Spleen (tissue), 11 donors: ENCODE data around the gene EBF4. TPM values are rescaled to one million over a fixed set of nuclear protein-coding genes. Genes with fewer than 3 reads are reported as not detected.
A peak's percentile ranks its signal among the peaks of the same experiment; 100 is the strongest.
"Not testable (repeated sequence)": the region's sequence is repeated elsewhere in the genome, so short reads cannot be mapped to it uniquely, and the experiment has no call there.

Source experiments
- DNase-seq: peaks from one replicate; pipeline ENCODE4 v3.0.0-alpha.2; 2020
- H3K27ac ChIP-seq, 8 donors: fragments of 200-600 bp; sonication (generic) in 7 of 8; 1 replicate in 4 of 8; 2 replicates in 4 of 8; pipeline versions ENCODE4 v1.5.0 to v1.8.0; 2016 to 2021; ENCODE audit warnings: inconsistent platforms in 4 of 8, mild to moderate bottlenecking in 4 of 8, moderate library complexity in 1 of 8
- H3K27me3 ChIP-seq, 7 donors: fragments of 200-600 bp; sonication (generic) in 6 of 7; replicated peaks in 1 of 7; 1 replicate in 4 of 7; 2 replicates in 3 of 7; pipeline versions ENCODE4 v1.5.0 to v1.8.0; 2016 to 2021; ENCODE audit warnings: inconsistent platforms in 3 of 7, mild to moderate bottlenecking in 1 of 7
- H3K36me3 ChIP-seq, 6 donors: fragments of 200-600 bp; sonication (generic) in 5 of 6; 1 replicate in 4 of 6; 2 replicates in 2 of 6; pipeline versions ENCODE4 v1.5.0 to v1.8.0; 2016 to 2021; ENCODE audit warnings: inconsistent platforms in 2 of 6
- H3K4me1 ChIP-seq, 6 donors: fragments of 200-600 bp; sonication (generic) in 5 of 6; 1 replicate in 3 of 6; 2 replicates in 3 of 6; pipeline versions ENCODE4 v1.5.0 to v1.8.0; 2016 to 2021; ENCODE audit warnings: inconsistent platforms in 3 of 6
- H3K4me3 ChIP-seq, 8 donors: fragments of 200-600 bp; sonication (generic) in 7 of 8; 1 replicate in 4 of 8; 2 replicates in 4 of 8; pipeline versions ENCODE4 v1.5.0 to v1.8.0; 2016 to 2021; ENCODE audit warnings: inconsistent platforms in 4 of 8, mild to moderate bottlenecking in 4 of 8, moderate library complexity in 2 of 8
- H3K9me3 ChIP-seq, 8 donors: fragments of 200-600 bp; sonication (generic) in 7 of 8; 1 replicate in 4 of 8; 2 replicates in 4 of 8; pipeline versions ENCODE4 v1.5.0 to v1.8.0; 2016 to 2021; ENCODE audit warnings: inconsistent platforms in 4 of 8
- POLR2A ChIP-seq, 3 donors: fragments of 450-650 bp; IDR thresholded peaks; one replicate each; pipeline ENCODE4 v1.5.1; 2017; ENCODE audit warnings: antibody characterized with exemption in 3 of 3, mild to moderate bottlenecking in 1 of 3
- POLR2AphosphoS5 ChIP-seq, 3 donors: sonication (generic); formaldehyde crosslinking; IDR thresholded peaks; one replicate each; pipeline ENCODE4 v1.5.1; 2017; ENCODE audit warnings: antibody characterized with exemption in 3 of 3
- WGBS, 5 donors: extraction: QIAGEN DNeasy Blood & Tissue Kit in 3 of 5; methylation state at CpG; one replicate each; pipeline versions ENCODE4 v1.1.5 to v1.1.7; 2013 to 2018; 5-methylcytosine and 5-hydroxymethylcytosine counted together
- intact Hi-C: fragments of 100-400 bp; cut with DNase I; formaldehyde crosslinking; loops from one replicate; pipeline ENCODE4 v1.15.0; 2023; ENCODE audit warnings: low total_unique reads
- polyA plus RNA-seq, 3 donors: library from polyadenylated mRNA; stranded (reverse); fragments of 200-250 nt; gene quantifications; one replicate each; pipeline ENCODE4 v1.2.1, GENCODE V29; 2013
- total RNA-seq, 7 donors: library from RNA; depleted of rRNA in 3 of 7; stranded (reverse); fragments of >200 nt in 3 of 7; fragmentation: NEBNext Ultra II Directional in 4 of 7; extraction: Animal tissue kit (Norgen Biotek cat#: 25700) in 4 of 7; gene quantifications; one replicate each; pipeline versions ENCODE4 v1.1.0 to v1.2.1, GENCODE V29; 2016 to 2021
- TF ChIP-seq, protein P1 (sequence below), 11 experiments: fragments of 200-600 bp in 7 of 11; fragments of 450-650 bp in 4 of 11; sonication (generic) in 4 of 11; IDR thresholded peaks in 8 of 11; conservative IDR thresholded peaks in 3 of 11; 1 replicate in 7 of 11; 2 replicates in 4 of 11; pipeline versions ENCODE4 v1.4.0 to v1.8.0; 2016 to 2021; ENCODE audit warnings: antibody characterized with exemption in 11 of 11, inconsistent platforms in 4 of 11, mild to moderate bottlenecking in 1 of 11
- donor health status: healthy with polysubstance abuse.
- donor health status: DM: no; HTN: no; CAD: no; lungs with moderate emphysema.
- donor health status: DM: no; HTN: no; CAD: no.
- donor health status: Bipolar disorder and iron deficiency.
- donor health status: healthy.
- donor health status: DM: no; HTN: no; CAD: no.
- donor health status: DM: yes; HTN: yes; CAD: no.

EBF4 gene
- total and polyA plus RNA-seq, 10 donors: 2.5 to 19.2 (median 6.4) TPM

DNA sequence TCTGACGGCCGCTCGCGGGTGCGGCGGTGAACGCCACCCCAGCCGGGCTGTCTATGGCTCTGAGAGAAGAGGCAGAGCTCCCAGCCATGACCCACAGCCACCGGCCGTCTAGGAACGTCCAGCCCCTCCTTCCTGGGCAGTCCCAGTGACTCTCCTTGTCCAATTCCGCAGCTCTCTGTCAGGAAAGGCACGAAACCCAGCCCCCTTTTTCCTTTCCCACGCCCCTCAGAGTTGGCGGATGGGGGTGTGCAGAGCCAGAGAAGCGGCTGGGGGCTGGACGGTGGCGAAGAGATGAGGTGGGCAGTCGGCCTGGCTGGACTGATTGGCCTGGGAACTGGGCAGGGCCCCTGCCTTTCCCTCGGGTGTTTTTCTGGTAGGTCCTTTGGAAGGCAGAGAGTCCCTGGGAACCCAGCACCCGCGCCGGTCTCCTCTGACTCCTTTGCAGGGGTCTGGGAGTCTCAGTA, 1.5 kb downstream of the EBF4 start:
- 19 to 49% (median 23%) methylated on average over 11 to 23 of the region's 23 CpGs for WGBS, 5 donors
- H3K4me3 ChIP-seq: peak overlapping the region in 7 of 8 donors; percentile 12 to 76 (median 49)
- H3K9me3 ChIP-seq: no peaks in the 10 kb centered on the region
- DNase-seq: peak; percentile 47
- H3K36me3 ChIP-seq: no peaks in the 10 kb centered on the region
- no peak overlapping the region for H3K27ac ChIP-seq
- TF ChIP-seq POLR2A (IDR thresholded peaks at IDR 0.05) (no peak), POLR2AphosphoS5 (IDR thresholded peaks at IDR 0.05) (no peak)
- TF ChIP-seq, protein P1, sequence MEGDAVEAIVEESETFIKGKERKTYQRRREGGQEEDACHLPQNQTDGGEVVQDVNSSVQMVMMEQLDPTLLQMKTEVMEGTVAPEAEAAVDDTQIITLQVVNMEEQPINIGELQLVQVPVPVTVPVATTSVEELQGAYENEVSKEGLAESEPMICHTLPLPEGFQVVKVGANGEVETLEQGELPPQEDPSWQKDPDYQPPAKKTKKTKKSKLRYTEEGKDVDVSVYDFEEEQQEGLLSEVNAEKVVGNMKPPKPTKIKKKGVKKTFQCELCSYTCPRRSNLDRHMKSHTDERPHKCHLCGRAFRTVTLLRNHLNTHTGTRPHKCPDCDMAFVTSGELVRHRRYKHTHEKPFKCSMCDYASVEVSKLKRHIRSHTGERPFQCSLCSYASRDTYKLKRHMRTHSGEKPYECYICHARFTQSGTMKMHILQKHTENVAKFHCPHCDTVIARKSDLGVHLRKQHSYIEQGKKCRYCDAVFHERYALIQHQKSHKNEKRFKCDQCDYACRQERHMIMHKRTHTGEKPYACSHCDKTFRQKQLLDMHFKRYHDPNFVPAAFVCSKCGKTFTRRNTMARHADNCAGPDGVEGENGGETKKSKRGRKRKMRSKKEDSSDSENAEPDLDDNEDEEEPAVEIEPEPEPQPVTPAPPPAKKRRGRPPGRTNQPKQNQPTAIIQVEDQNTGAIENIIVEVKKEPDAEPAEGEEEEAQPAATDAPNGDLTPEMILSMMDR (IDR thresholded peaks at IDR 0.05 in 8 of 11, conservative IDR thresholded peaks at IDR 0.05 in 3 of 11): no peak
- H3K27me3 ChIP-seq: peaks cover 0 to 91% (median 35%) of the 10 kb centered on the region in 7 donors
- intact Hi-C loops: no loop called here
- H3K4me1 ChIP-seq: peaks cover 5 to 26% (median 18%) of the 10 kb centered on the region in 6 donors

DNA sequence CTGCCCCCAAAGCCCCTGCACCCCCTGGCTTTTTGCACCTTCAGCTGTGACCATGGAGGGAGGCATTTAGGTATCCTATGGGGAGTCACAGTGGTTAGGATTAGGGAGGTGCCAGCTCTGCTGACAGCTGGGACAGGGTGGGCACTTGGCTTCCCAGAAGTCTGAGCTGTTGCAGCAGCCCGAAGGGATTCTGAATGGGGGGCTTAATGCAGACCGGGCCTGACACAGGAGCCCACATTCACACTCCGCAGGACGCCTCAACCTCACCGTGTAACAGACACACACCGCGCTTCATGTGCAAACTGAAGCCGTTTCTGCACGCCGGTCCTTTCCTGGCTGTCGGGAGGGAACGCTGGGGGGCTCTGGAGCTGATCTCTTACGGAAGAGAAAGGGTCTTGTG, 1.9 kb downstream of the EBF4 start:
- peak; percentile 67 for DNase-seq
- Histone ChIP-seq H3K27ac (no peak overlapping the region), H3K4me3 (no peak overlapping the region), H3K36me3 (no peaks in the 10 kb centered on the region), H3K9me3 (no peaks in the 10 kb centered on the region), H3K4me1 (peaks cover 5 to 26% (median 18%) of the 10 kb centered on the region in 6 donors), H3K27me3 (peaks cover 0 to 90% (median 35%) of the 10 kb centered on the region in 7 donors)
- intact Hi-C loops: no loop called here
- WGBS, 5 donors: 44 to 59% (median 51%) methylated on average over 13 of the region's 13 CpGs
- TF ChIP-seq POLR2AphosphoS5 (IDR thresholded peaks at IDR 0.05) (no peak), POLR2A (IDR thresholded peaks at IDR 0.05) (no peak)
- TF ChIP-seq, protein P1 (IDR thresholded peaks at IDR 0.05 in 8 of 11, conservative IDR thresholded peaks at IDR 0.05 in 3 of 11): no peak

DNA sequence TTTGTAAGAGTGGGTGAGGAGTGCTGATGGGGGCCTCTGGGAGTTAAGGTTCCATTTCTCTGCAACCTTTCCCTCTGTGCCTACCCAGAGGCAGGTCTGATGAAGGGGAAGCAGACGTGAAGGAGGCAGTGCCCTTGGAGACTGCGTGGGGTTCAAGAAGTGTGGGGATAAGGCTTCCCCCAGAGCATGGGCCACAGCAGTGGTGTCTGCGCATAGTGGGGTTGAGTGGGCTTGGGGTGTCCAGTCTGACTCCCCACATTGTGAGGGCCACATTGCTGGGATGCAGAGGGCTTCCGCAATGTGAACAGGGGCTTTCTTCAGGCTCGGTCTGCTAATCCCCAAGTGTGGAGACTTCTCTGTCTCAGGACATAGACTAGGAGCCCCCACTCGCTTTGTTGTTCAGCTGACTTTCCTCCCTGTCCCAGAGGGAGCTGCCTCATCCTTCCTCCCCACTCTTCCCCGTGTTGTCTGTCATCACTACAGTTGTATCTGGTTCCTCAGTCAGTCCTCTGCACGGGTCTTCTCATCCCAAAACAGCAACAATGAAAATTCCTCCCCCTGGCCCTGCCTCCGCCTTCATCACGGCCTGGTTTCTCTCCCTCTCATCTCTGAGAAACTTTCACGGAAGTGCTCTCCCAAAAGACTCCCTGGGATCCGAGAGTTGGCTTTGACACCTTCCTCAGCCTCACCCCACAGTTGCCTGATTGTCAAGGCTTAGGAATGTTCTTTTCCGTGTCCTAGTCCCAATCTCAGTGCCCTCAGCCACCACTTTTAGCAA, 2.8 kb downstream of the EBF4 start:
- DNase-seq: peak; percentile 53
- H3K4me1 ChIP-seq: peaks cover 5 to 26% (median 18%) of the 10 kb centered on the region in 6 donors
- TF ChIP-seq POLR2A (IDR thresholded peaks at IDR 0.05): no peak
- TF ChIP-seq POLR2AphosphoS5 (IDR thresholded peaks at IDR 0.05): no peak
- intact Hi-C loops: no loop called here
- WGBS, 5 donors: 82 to 86% (median 83%) methylated on average over 13 of the region's 13 CpGs
- no peaks in the 10 kb centered on the region for H3K36me3 ChIP-seq
- peaks cover 0 to 83% (median 35%) of the 10 kb centered on the region in 7 donors for H3K27me3 ChIP-seq
- H3K27ac ChIP-seq: no peak overlapping the region
- H3K9me3 ChIP-seq: no peaks in the 10 kb centered on the region
- no peak overlapping the region for H3K4me3 ChIP-seq

DNA sequence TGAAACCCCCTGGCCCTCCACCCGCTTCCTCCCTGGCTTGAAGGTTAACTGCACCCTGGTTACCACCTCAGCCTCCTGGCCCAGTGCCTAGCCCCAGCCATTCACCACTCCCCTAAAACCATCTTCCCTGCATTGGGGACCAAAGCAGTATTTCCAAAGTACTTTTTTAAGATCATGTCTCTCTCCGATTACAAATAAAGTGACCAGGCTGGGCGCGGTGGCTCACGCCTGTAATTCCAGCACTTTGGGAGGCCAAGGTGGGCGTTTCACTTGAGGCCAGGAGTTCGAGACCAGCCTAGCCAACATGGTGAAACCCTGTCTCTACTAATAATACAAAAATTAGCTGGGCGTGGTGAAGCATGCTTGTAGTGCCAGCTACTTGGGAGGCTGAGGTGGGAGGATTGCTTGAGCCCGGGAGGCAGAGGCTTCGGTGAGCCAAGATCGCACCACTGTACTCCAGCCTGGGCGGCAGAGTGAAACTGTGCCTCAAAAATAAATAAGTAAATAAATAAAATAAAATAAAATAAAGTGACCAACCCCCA, 3.5 kb downstream of the EBF4 start:
- WGBS, 5 donors: 90 to 97% (median 93%) methylated on average over 12 of the region's 12 CpGs
- H3K4me1 ChIP-seq: peaks cover 5 to 26% (median 18%) of the 10 kb centered on the region in 6 donors
- H3K36me3 ChIP-seq, intact Hi-C loops, H3K9me3 ChIP-seq, H3K4me3 ChIP-seq, H3K27ac ChIP-seq: not testable (repeated sequence)
- DNase-seq: peak; percentile 41
- peaks cover 0 to 83% (median 35%) of the 10 kb centered on the region in 7 donors for H3K27me3 ChIP-seq

DNA sequence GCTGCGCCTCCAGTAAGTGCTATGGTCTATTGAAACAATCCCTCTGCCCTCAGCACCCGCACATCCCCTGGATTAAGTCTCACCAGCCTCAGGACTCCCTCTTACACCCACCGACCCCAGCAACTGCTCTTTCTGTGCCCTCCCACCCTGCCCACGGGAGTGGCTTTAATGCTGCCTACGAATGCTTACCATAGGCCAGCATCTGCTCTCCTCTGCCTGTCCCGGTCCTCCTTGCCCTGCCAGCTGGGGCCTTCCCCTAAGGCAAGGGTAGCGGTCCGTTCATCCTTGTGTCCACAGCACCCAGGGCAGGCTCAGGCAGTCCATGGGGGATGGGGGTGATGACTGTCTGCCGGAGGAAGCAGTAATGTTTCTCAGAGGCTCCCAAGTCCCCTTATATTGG, 4.1 kb downstream of the EBF4 start:
- H3K27me3 ChIP-seq: peaks cover 0 to 83% (median 35%) of the 10 kb centered on the region in 7 donors

More for the DNA sequence above, 4.1 kb downstream of the EBF4 start:
- H3K4me3 ChIP-seq: no peak overlapping the region
- WGBS, 5 donors: 88 to 96% (median 93%) methylated on average over 9 of the region's 9 CpGs
- DNase-seq: peak; percentile 58
- no peaks in the 10 kb centered on the region for H3K36me3 ChIP-seq
- no peaks in the 10 kb centered on the region for H3K9me3 ChIP-seq
- no peak overlapping the region for H3K27ac ChIP-seq
- peaks cover 5 to 23% (median 16%) of the 10 kb centered on the region in 6 donors for H3K4me1 ChIP-seq
- no peak for TF ChIP-seq POLR2A (IDR thresholded peaks at IDR 0.05)
- TF ChIP-seq POLR2AphosphoS5 (IDR thresholded peaks at IDR 0.05): no peak
- TF ChIP-seq, protein P1 (IDR thresholded peaks at IDR 0.05 in 8 of 11, conservative IDR thresholded peaks at IDR 0.05 in 3 of 11): no peak
- intact Hi-C loops: no loop called here
